Hair follicular keratinocyte (primary cell): ENCODE data around the gene TP53AIP1. TPM values are rescaled to one million over a fixed set of nuclear protein-coding genes. Genes with fewer than 3 reads are reported as not detected.

Source experiments
- total RNA-seq: library from RNA; depleted of rRNA; stranded (reverse); fragments of >200 nt; gene quantifications from 2 replicates; pipeline ENCODE4 v1.2.3, GENCODE V29; 2015

TP53AIP1 gene, protein sequence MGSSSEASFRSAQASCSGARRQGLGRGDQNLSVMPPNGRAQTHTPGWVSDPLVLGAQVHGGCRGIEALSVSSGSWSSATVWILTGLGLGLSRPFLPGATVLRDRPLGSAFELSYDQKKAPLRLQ
- 7.3 and 11.9 TPM in 2 replicates for total RNA-seq

DNA sequence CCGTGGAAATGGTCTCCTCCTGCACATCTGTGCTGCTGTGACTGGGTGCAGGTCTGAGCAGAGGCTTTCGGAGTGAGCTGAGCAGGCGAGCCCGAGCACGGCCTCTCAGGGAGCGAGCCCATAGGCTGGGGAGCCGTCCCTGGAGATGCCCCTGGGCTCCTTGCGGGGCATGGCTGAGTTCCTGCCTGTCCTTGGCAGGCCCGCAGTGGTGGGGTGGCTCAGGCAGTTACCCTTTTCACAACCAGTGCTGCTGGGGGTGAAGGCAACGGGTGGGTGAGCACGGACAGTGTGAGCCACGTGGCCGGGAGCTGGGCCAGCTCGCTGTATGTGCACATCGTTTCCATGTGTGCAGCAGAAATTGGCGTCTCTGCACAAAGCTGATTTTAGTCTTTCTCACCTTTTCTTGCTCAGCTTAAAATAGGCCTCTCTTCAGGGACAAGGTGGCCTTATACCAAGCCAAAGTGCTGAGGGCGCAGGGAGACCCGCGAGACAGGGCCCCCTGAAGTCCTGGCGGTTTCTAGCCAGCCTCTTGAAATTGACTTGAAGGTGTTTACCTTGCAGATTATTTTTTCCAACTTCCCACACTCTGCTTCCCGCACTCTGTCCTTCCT is at the start of gene TP53AIP1:
Gene TP53AIP1, minus strand, starts transcription at position 55 of the 611 bp plus-strand sequence. CDS start 5,053 bp downstream, outside the sequence.

DNA sequence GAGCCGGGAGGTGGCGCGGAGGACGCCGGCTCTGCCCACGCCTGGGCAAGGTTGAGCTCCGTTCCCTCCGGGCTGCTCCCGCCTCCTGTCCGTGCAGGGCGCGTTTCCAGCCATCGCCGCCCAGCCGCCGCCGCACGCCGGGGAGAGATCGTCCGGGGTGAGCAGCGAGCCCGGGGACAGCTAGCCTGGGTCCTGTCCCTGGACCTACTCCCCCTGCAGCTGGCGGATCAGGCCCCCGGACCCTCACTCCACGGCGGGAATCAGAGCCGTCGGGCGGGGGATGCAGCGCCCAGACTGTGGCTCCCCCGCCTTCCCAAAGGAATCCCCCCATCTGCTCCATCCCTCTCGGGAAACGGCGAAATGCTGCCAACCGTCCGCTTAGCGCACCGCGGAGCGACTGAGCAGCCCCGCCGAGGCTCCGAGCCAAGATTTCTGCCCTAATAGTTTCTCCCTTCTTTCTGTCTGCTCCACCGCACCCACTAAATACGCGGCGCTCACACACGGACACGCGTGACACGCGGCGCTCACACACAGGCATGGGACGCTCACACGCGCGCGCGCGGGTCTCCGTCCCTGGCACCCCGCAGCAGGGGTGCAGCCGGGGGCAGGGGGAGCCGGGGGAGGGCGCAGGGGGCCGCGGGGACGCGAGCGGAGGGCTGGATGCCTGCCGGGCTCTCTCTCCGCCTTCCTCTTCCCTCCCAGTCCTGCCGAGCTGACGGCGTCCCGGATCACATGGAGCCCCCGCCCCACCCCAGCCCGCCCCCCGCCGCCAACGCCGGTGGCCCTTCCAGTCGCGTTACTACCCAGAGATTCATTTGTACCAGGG is 51.9 kb downstream of the TP53AIP1 start, which contains the start of gene KCNJ5:
Gene KCNJ5, plus strand, starts transcription at position 814 of the 826 bp plus-strand sequence. CDS start 19,918 bp downstream, outside the sequence.

Other genes with a start within 250 kb of the TP53AIP1 start
- gene FLI1, start 248.8 kb downstream of the TP53AIP1 start, total RNA-seq: 2.3 and 5.5 TPM in 2 replicates
- 0.08 TPM in 1 of 2 replicates, not detected in the other for gene KCNJ1, start 75.6 kb downstream of the TP53AIP1 start, total RNA-seq
- 1.1 and 12.3 TPM in 2 replicates for gene KCNJ5, start 51.5 kb downstream of the TP53AIP1 start, total RNA-seq
- gene ARHGAP32, start 249.5 kb upstream of the TP53AIP1 start, total RNA-seq: 5.8 and 7.6 TPM in 2 replicates